OCI-LY1 (cell line): ENCODE results near the gene RPS8.
"Not testable (repeated sequence)": the region's sequence is repeated elsewhere in the genome, so short reads cannot be mapped to it uniquely, and the experiment has no call there.

Experiments
- H2AFZ ChIP-seq: fragments of 200-600 bp; sonication (generic), shearing (Covaris generic); 2 replicates; pipeline ENCODE4 v1.6.0; 2014; ENCODE audit warnings: antibody characterized with exemption, mild to moderate bottlenecking, low read length
- H3F3A ChIP-seq: fragments of 200-600 bp; sonication (generic), shearing (Covaris generic); 2 replicates; pipeline ENCODE4 v1.6.0; 2014; ENCODE audit warnings: mild to moderate bottlenecking, antibody characterized with exemption, low read length, moderate library complexity; ENCODE audit not compliant: insufficient read depth
- H3K27ac ChIP-seq: fragments of 200-600 bp; sonication (generic); 2 replicates; pipeline ENCODE4 v1.5.1; 2014; ENCODE audit warnings: low read length, mixed run types, mild to moderate bottlenecking, low read depth; ENCODE audit not compliant: poor library complexity, severe bottlenecking
- H3K27me3 ChIP-seq: fragments of 200-600 bp; sonication (generic); 2 replicates; pipeline ENCODE4 v1.6.0; 2014; ENCODE audit warnings: antibody characterized with exemption, mild to moderate bottlenecking, low read length, moderate library complexity; ENCODE audit not compliant: insufficient read depth
- H3K36me3 ChIP-seq: fragments of 200-600 bp; sonication (generic); 2 replicates; pipeline ENCODE4 v1.6.1; 2014; ENCODE audit warnings: mild to moderate bottlenecking, antibody characterized with exemption, low read length, moderate library complexity, mixed read lengths; ENCODE audit not compliant: insufficient read depth
- H3K4me1 ChIP-seq: fragments of 200-600 bp; sonication (generic); 2 replicates; pipeline ENCODE4 v1.5.1; 2014; ENCODE audit warnings: mild to moderate bottlenecking, low read length, moderate library complexity; ENCODE audit not compliant: insufficient read depth, severe bottlenecking
- H3K4me2 ChIP-seq: fragments of 200-600 bp; sonication (generic), shearing (Covaris generic); 2 replicates; pipeline ENCODE4 v1.6.1; 2014; ENCODE audit warnings: low read length
- H3K4me3 ChIP-seq: fragments of 200-600 bp; sonication (generic); 2 replicates; pipeline ENCODE4 v1.5.1; 2014; ENCODE audit warnings: low read length, low read depth, mild to moderate bottlenecking, mixed read lengths; ENCODE audit not compliant: poor library complexity, severe bottlenecking
- H3K79me2 ChIP-seq: fragments of 200-600 bp; shearing (Covaris generic); 2 replicates; pipeline ENCODE4 v1.6.1; 2016; ENCODE audit warnings: mixed run types, low read length, mixed read lengths; ENCODE audit not compliant: insufficient read depth
- H3K9ac ChIP-seq: fragments of 200-600 bp; sonication (generic), shearing (Covaris generic); 2 replicates; pipeline ENCODE4 v1.6.1; 2014; ENCODE audit warnings: mild to moderate bottlenecking, low read length, mixed read lengths
- H3K9me2 ChIP-seq: fragments of 200-600 bp; sonication (generic), shearing (Covaris generic); 2 replicates; pipeline ENCODE4 v1.6.1; 2014; ENCODE audit warnings: low read depth, mild to moderate bottlenecking, low read length, mixed read lengths
- H3K9me3 ChIP-seq: fragments of 200-600 bp; shearing (Covaris generic); 2 replicates; pipeline ENCODE4 v1.6.1; 2014; ENCODE audit warnings: low read length, mixed read lengths
- H4K20me1 ChIP-seq: fragments of 200-600 bp; sonication (generic), shearing (Covaris generic); 2 replicates; pipeline ENCODE4 v1.6.0; 2016; ENCODE audit warnings: mild to moderate bottlenecking, low read length; ENCODE audit not compliant: insufficient read depth
- EZH2 ChIP-seq: fragments of 200-600 bp; sonication (generic), shearing (Covaris generic); IDR thresholded peaks from 2 replicates; pipeline ENCODE4 v1.8.0; 2017; ENCODE audit warnings: borderline replicate concordance, mixed run types, mild to moderate bottlenecking, antibody characterized with exemption, low read length, moderate library complexity, mixed read lengths
- TF ChIP-seq, protein P1 (sequence below): fragments of 200-600 bp; sonication (generic), shearing (Covaris generic); IDR thresholded peaks from 2 replicates; pipeline ENCODE4 v1.5.1; 2017; ENCODE audit warnings: mild to moderate bottlenecking, antibody characterized with exemption, low read length, moderate library complexity, mixed read lengths

The RPS8 gene

DNA sequence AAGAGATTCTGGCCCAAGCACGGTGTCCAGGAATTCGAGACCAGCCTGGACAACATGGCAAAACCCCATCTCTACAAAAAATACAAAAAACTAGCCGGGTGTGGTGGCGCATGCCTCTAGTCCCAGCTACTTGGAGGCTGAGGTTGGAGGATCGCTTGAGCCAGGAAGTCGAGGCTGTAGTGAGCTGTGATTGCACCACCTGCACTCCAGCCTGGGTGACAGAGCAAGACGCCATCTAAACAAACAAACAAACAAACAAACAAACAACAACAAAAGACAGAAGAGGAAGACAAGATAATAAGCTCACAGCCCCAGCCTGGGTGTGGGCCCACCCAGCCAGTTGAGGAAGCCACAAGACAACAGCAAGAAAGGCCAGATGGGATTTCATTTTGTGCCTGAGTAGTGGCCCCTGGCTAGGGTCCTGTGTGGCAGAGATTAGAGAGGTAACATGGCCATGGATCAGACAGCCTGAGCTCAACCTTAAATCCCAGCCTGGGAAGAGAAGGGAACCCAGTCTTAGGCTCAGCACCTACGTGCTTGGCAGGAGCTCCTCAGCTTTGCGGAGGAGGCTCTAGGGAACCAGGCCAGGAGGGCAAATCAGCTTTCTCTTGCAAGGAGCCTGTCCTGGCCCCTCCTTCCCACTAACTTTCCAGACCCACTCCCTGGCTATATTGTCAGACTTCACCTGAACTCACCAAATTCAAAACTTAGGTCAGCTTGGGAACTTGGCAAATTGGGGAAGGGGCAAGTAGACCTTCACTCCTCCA, 17.6 kb downstream of the RPS8 start:
- H3K4me3 ChIP-seq, result no peak overlapping the region
- no peaks in the 10 kb centered on the region for H4K20me1 ChIP-seq
- no peaks in the 10 kb centered on the region for H3F3A ChIP-seq
- TF ChIP-seq, protein P1, sequence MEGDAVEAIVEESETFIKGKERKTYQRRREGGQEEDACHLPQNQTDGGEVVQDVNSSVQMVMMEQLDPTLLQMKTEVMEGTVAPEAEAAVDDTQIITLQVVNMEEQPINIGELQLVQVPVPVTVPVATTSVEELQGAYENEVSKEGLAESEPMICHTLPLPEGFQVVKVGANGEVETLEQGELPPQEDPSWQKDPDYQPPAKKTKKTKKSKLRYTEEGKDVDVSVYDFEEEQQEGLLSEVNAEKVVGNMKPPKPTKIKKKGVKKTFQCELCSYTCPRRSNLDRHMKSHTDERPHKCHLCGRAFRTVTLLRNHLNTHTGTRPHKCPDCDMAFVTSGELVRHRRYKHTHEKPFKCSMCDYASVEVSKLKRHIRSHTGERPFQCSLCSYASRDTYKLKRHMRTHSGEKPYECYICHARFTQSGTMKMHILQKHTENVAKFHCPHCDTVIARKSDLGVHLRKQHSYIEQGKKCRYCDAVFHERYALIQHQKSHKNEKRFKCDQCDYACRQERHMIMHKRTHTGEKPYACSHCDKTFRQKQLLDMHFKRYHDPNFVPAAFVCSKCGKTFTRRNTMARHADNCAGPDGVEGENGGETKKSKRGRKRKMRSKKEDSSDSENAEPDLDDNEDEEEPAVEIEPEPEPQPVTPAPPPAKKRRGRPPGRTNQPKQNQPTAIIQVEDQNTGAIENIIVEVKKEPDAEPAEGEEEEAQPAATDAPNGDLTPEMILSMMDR, result no peak
- no peak for TF ChIP-seq EZH2
- no peak overlapping the region for H3K9ac ChIP-seq
- H3K9me2 ChIP-seq, result no peaks in the 10 kb centered on the region
- H3K79me2 ChIP-seq, result no peaks in the 10 kb centered on the region
- no peaks in the 10 kb centered on the region for H3K9me3 ChIP-seq
- H3K27me3 ChIP-seq, result no peaks in the 10 kb centered on the region
- H3K4me2 ChIP-seq, result no peak overlapping the region
- H3K27ac ChIP-seq, result no peak overlapping the region
- H3K4me1 ChIP-seq, result no peaks in the 10 kb centered on the region
- H3K36me3 ChIP-seq, result no peaks in the 10 kb centered on the region
- no peak overlapping the region for H2AFZ ChIP-seq

DNA sequence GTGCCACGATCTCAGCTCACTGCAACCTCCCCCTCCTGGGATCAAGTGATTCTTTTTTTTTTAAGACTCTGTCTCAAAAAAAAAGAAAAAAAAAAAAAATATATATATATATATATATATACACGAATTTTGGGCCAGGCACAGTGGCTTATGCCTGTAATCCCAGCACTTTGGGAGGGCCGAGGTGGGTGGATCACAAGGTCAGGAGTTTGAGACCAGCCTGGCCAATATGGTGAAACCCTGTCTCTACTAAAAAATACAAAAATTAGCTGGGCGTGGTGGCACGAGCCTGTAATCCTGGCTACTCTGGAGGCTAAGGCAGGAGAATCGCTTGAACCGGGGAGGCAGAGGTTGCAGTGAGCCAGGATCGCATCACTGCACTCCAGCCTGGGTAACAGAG, 22.5 kb downstream of the RPS8 start:
- H3K36me3 ChIP-seq, H4K20me1 ChIP-seq, H3K79me2 ChIP-seq, H3K27me3 ChIP-seq, H3K27ac ChIP-seq, H2AFZ ChIP-seq, H3K9ac ChIP-seq, H3F3A ChIP-seq, H3K9me2 ChIP-seq, H3K4me2 ChIP-seq, H3K9me3 ChIP-seq, H3K4me3 ChIP-seq: not testable (repeated sequence)
- peaks cover 27% of the 10 kb centered on the region for H3K4me1 ChIP-seq

DNA sequence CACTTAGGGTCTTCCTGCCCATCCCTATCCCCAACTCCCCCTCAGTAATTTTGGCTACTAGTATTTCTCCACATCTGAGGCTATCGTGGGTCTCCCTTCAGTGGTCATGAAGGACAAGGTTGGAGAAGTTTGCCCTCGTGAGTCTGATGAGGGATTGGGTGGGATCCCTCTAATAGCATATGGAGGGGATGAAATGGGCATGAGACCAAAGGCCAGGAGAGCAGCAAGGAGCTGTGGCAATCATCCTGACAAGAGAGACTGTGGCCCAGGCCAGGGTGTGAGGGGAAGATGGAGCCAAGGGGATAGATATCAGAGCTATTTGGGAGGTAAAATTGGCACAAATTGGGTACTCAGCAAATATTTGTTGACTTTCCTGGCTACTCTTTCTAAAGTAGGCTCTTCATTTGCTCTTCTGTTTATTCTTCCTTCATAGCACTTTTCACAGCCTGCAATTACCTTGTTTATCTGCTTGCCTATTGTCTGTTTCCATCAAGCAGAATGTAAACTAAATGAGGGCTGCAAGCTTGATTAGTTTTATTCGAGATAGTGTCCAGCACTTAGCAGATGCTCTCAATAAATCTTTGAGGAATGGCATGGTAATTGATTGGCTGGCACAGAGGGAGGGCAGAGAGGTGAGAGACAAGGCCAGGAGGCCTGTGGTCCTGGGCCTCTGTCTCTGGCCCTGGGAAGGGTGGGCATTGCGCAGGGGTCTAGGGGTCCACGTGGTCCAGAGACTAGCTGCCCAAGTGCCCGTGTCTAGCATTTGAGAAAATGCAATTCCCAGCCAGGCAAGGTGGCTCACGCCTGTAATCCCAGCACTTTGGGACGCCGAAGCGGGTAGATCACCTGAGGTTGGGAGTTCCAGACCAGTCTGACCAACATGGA, 23.4 kb downstream of the RPS8 start:
- Histone ChIP-seq H4K20me1 (no peaks in the 10 kb centered on the region), H3K4me1 (peaks cover 27% of the 10 kb centered on the region), H3F3A (no peaks in the 10 kb centered on the region), H3K4me2 (no peak overlapping the region), H3K36me3 (peaks cover 6% of the 10 kb centered on the region; the same call in 1 of the 2 replicates), H3K27me3 (no peaks in the 10 kb centered on the region), H3K9me3 (no peaks in the 10 kb centered on the region), H3K9ac (no peak overlapping the region), H3K79me2 (no peaks in the 10 kb centered on the region), H2AFZ (no peak overlapping the region), H3K9me2 (no peaks in the 10 kb centered on the region), H3K27ac (no peak overlapping the region), H3K4me3 (no peak overlapping the region)
- no peak for TF ChIP-seq EZH2
- TF ChIP-seq, protein P1, result no peak
